Osteoblast (primary cell): ENCODE data around the gene CADPS2. TPM values are rescaled to one million over a fixed set of nuclear protein-coding genes. Genes with fewer than 3 reads are reported as not detected.

ENCODE experiments used
- DNase-seq: peaks from one replicate; pipeline ENCODE4 v3.0.0; 2011; ENCODE audit warnings: low spot score, mixed read lengths; ENCODE audit not compliant: insufficient read length; ENCODE audit errors: missing footprints
- H2AFZ ChIP-seq: 2 replicates; pipeline ENCODE4 v1.6.0; 2011; ENCODE audit warnings: mild to moderate bottlenecking, low read length
- H3K27ac ChIP-seq: 2 replicates; pipeline ENCODE4 v1.5.1; 2011; ENCODE audit warnings: mild to moderate bottlenecking, low read depth, low read length, moderate library complexity
- H3K27me3 ChIP-seq: 2 replicates; pipeline ENCODE4 v1.6.0; 2012; ENCODE audit warnings: mild to moderate bottlenecking, control low read depth, inconsistent platforms, low read length, moderate library complexity; ENCODE audit not compliant: insufficient read depth
- H3K36me3 ChIP-seq: 2 replicates; pipeline ENCODE4 v1.5.1; 2011; ENCODE audit warnings: mild to moderate bottlenecking, low read length, control low read depth, moderate library complexity; ENCODE audit not compliant: insufficient read depth
- H3K4me1 ChIP-seq: 2 replicates; pipeline ENCODE4 v1.5.1; 2011; ENCODE audit warnings: mild to moderate bottlenecking, low read length, control low read depth, moderate library complexity; ENCODE audit not compliant: insufficient read depth
- H3K4me2 ChIP-seq: 2 replicates; pipeline ENCODE4 v1.6.0; 2011; ENCODE audit warnings: mild to moderate bottlenecking, low read length; ENCODE audit not compliant: insufficient read depth
- H3K4me3 ChIP-seq: fragments of 200-600 bp; sonication (generic); 3 replicates; pipeline ENCODE4 v1.5.1; 2012; ENCODE audit warnings: mild to moderate bottlenecking, low read length, inconsistent platforms; ENCODE audit not compliant: insufficient read depth
- H3K79me2 ChIP-seq: 2 replicates; pipeline ENCODE4 v1.6.0; 2012; ENCODE audit warnings: mild to moderate bottlenecking, low read length, control low read depth, inconsistent platforms; ENCODE audit not compliant: insufficient read depth
- H3K9me3 ChIP-seq: 2 replicates; pipeline ENCODE4 v1.5.1; 2011; ENCODE audit warnings: low read depth, low read length, control low read depth
- H4K20me1 ChIP-seq: 2 replicates; pipeline ENCODE4 v1.6.0; 2012; ENCODE audit warnings: mild to moderate bottlenecking, low read length, control low read depth; ENCODE audit not compliant: insufficient read depth
- CTCF ChIP-seq: IDR thresholded peaks from 2 replicates; pipeline ENCODE4 v1.5.1; 2011; ENCODE audit warnings: mild to moderate bottlenecking, low read depth, low read length, moderate library complexity; ENCODE audit errors: extremely low read depth
- total RNA-seq: library from RNA; depleted of rRNA; stranded (reverse); fragments of >200 nt; gene quantifications from 2 replicates; pipeline ENCODE4 v1.2.3, GENCODE V29; 2012

Gene CADPS2
- total RNA-seq, 1 donor, result 21.7 TPM

- Histone ChIP-seq H3K4me1 (no peaks in the 10 kb centered on the region), H4K20me1 (no peaks in the 10 kb centered on the region), H2AFZ (no peak overlapping the region), H3K4me3 (no peak overlapping the region), H3K9me3 (no peaks in the 10 kb centered on the region), H3K27me3 (no peaks in the 10 kb centered on the region), H3K27ac (no peak overlapping the region), H3K79me2 (no peaks in the 10 kb centered on the region), H3K4me2 (no peak overlapping the region), H3K36me3 (no peaks in the 10 kb centered on the region)
- no peak for TF ChIP-seq CTCF
- DNase-seq, result no peak
Observed at GRCh38 chr7:122485856-122486255, 400.4 kb downstream of the CADPS2 start.

- no peaks in the 10 kb centered on the region for H3K36me3 ChIP-seq
- H3K27ac ChIP-seq, result no peak overlapping the region
- no peak overlapping the region for H3K4me2 ChIP-seq
- no peaks in the 10 kb centered on the region for H4K20me1 ChIP-seq
- H3K79me2 ChIP-seq, result no peaks in the 10 kb centered on the region
- H3K27me3 ChIP-seq, result no peaks in the 10 kb centered on the region
- no peak overlapping the region for H2AFZ ChIP-seq
- TF ChIP-seq CTCF, result no peak
- no peaks in the 10 kb centered on the region for H3K4me1 ChIP-seq
- no peaks in the 10 kb centered on the region for H3K9me3 ChIP-seq
- no peak overlapping the region for H3K4me3 ChIP-seq
- no peak for DNase-seq
Observed at GRCh38 chr7:122482212-122482611, 404.0 kb downstream of the CADPS2 start.

- Histone ChIP-seq H3K4me1 (no peaks in the 10 kb centered on the region), H3K4me2 (no peak overlapping the region), H2AFZ (no peak overlapping the region), H3K79me2 (no peaks in the 10 kb centered on the region), H3K4me3 (no peak overlapping the region), H3K9me3 (no peaks in the 10 kb centered on the region), H3K27ac (no peak overlapping the region), H3K27me3 (no peaks in the 10 kb centered on the region), H3K36me3 (no peaks in the 10 kb centered on the region), H4K20me1 (no peaks in the 10 kb centered on the region)
- TF ChIP-seq CTCF, result no peak
- no peak for DNase-seq
Observed at GRCh38 chr7:122470859-122471258, 415.4 kb downstream of the CADPS2 start.

GRCh38 chr7:122468945-122469344 is 417.3 kb downstream of the CADPS2 start:
- DNase-seq, result no peak
- Histone ChIP-seq H3K36me3 (no peaks in the 10 kb centered on the region), H3K27me3 (no peaks in the 10 kb centered on the region), H3K4me2 (no peak overlapping the region), H3K4me3 (no peak overlapping the region), H4K20me1 (no peaks in the 10 kb centered on the region), H2AFZ (no peak overlapping the region), H3K4me1 (no peaks in the 10 kb centered on the region), H3K27ac (no peak overlapping the region), H3K79me2 (no peaks in the 10 kb centered on the region), H3K9me3 (no peaks in the 10 kb centered on the region)
- no peak for TF ChIP-seq CTCF
